Neural cell (in vitro differentiated cells): Measurements from ENCODE around the gene MED12. TPM values are rescaled to one million over a fixed set of nuclear protein-coding genes. Genes with fewer than 3 reads are reported as not detected.

Experiments used
- H2AFZ ChIP-seq: fragments of 200-600, 300-800 bp; sonication (generic), shearing (Covaris generic); 2 replicates; pipeline ENCODE4 v1.6.0; 2014; ENCODE audit warnings: low read depth, mild to moderate bottlenecking, antibody characterized with exemption, low read length, moderate library complexity
- H3F3A ChIP-seq: fragments of 200-600 bp; shearing (Covaris generic); 2 replicates; pipeline ENCODE4 v1.6.1; 2016; ENCODE audit warnings: mild to moderate bottlenecking, moderate library complexity, mixed read lengths, antibody characterized with exemption, low read length; ENCODE audit not compliant: insufficient read depth, poor library complexity, severe bottlenecking
- H3K27ac ChIP-seq: fragments of 200-600, 300-800 bp; sonication (generic), shearing (Covaris generic); 2 replicates; pipeline ENCODE4 v1.5.1; 2014; ENCODE audit warnings: mild to moderate bottlenecking, low read length, moderate library complexity
- H3K27me3 ChIP-seq: fragments of 300-800, 200-600 bp; sonication (generic), shearing (Covaris generic); 2 replicates; pipeline ENCODE4 v1.6.0; 2014; ENCODE audit warnings: mild to moderate bottlenecking, low read depth, low read length, moderate library complexity; ENCODE audit not compliant: insufficient read depth
- H3K36me3 ChIP-seq: fragments of 300-800, 200-600 bp; sonication (generic), shearing (Covaris generic); 2 replicates; pipeline ENCODE4 v1.5.1; 2014; ENCODE audit warnings: mild to moderate bottlenecking, antibody characterized with exemption, low read length, moderate library complexity; ENCODE audit not compliant: insufficient read depth
- H3K4me2 ChIP-seq: fragments of 300-800, 200-600 bp; sonication (generic), shearing (Covaris generic); 2 replicates; pipeline ENCODE4 v1.6.0; 2014; ENCODE audit warnings: mild to moderate bottlenecking, low read length
- H3K4me3 ChIP-seq: fragments of 300-800, 200-600 bp; sonication (generic), shearing (Covaris generic); 2 replicates; pipeline ENCODE4 v1.5.1; 2014; ENCODE audit warnings: mild to moderate bottlenecking, low read length, moderate library complexity
- H3K79me2 ChIP-seq: fragments of 200-600 bp; shearing (Covaris generic); replicated peaks from 2 replicates; pipeline ENCODE4 v1.6.0; 2014; ENCODE audit warnings: mild to moderate bottlenecking, low read length, moderate library complexity; ENCODE audit not compliant: insufficient read depth
- H3K9ac ChIP-seq: fragments of 300-800, 200-600 bp; sonication (generic), shearing (Covaris generic); 2 replicates; pipeline ENCODE4 v1.6.1; 2016; ENCODE audit warnings: mild to moderate bottlenecking, low read length, mixed read lengths
- H3K9me2 ChIP-seq: fragments of 200-600 bp; shearing (Covaris generic); 2 replicates; pipeline ENCODE4 v1.6.1; 2016; ENCODE audit warnings: mild to moderate bottlenecking, low read length, mixed read lengths; ENCODE audit not compliant: insufficient read depth
- H3K9me3 ChIP-seq: fragments of 200-600, 300-800 bp; sonication (generic), shearing (Covaris generic); 2 replicates; pipeline ENCODE4 v1.6.1; 2016; ENCODE audit warnings: mild to moderate bottlenecking, mixed run types, low read length, moderate library complexity, mixed read lengths
- H4K20me1 ChIP-seq: fragments of 200-600 bp; shearing (Covaris generic); 2 replicates; pipeline ENCODE4 v1.6.1; 2016; ENCODE audit warnings: mild to moderate bottlenecking, mixed run types; ENCODE audit not compliant: insufficient read depth
- CTCF ChIP-seq: fragments of 450-650 bp; IDR thresholded peaks from 2 replicates; pipeline ENCODE4 v1.5.1; 2014; ENCODE audit warnings: antibody characterized with exemption, mild to moderate bottlenecking, moderate library complexity; ENCODE audit not compliant: poor library complexity, severe bottlenecking
- EP300 ChIP-seq: fragments of 450-650 bp; conservative IDR thresholded peaks from 2 replicates; pipeline ENCODE4 v1.6.1; 2014; ENCODE audit warnings: antibody characterized with exemption, mild to moderate bottlenecking, moderate library complexity; ENCODE audit not compliant: poor library complexity, severe bottlenecking
- MXI1 ChIP-seq: fragments of 450-650 bp; conservative IDR thresholded peaks from 2 replicates; pipeline ENCODE4 v1.6.1; 2014; ENCODE audit warnings: antibody characterized with exemption, mild to moderate bottlenecking; ENCODE audit not compliant: poor library complexity, severe bottlenecking
- POLR2AphosphoS5 ChIP-seq: IDR thresholded peaks from 2 replicates; pipeline ENCODE4 v1.6.1; 2012
- RAD21 ChIP-seq: fragments of 450-650 bp; conservative IDR thresholded peaks from 2 replicates; pipeline ENCODE4 v1.6.1; 2014; ENCODE audit warnings: antibody characterized with exemption, mild to moderate bottlenecking, moderate library complexity
- REST ChIP-seq: IDR thresholded peaks from 2 replicates; pipeline ENCODE4 v1.6.1; 2012; ENCODE audit warnings: borderline replicate concordance
- SMC3 ChIP-seq: fragments of 450-650 bp; conservative IDR thresholded peaks from 2 replicates; pipeline ENCODE4 v1.6.1; 2014; ENCODE audit warnings: antibody characterized with exemption, mild to moderate bottlenecking, moderate library complexity; ENCODE audit not compliant: poor library complexity
- TAF1 ChIP-seq: IDR thresholded peaks from 2 replicates; pipeline ENCODE4 v1.6.1; 2012; ENCODE audit warnings: low read depth
- polyA plus RNA-seq: library from polyadenylated mRNA; depleted of rRNA; stranded (reverse); fragments of >200 nt; gene quantifications from 2 replicates; pipeline ENCODE4 v1.2.3, GENCODE V29; 2014

Gene MED12
- polyA plus RNA-seq, 1 donor from 2014 or later = 5.6 TPM

GRCh38 chrX:71111141-71111843, 7.1 kb upstream of the MED12 start, which contains the start of gene IL2RG:
TSS of gene IL2RG (minus strand) at chrX:71111577. CDS start at chrX:71111539, 38 bp downstream.
- no peak within 1 kb of the TSS for H3K4me2 ChIP-seq
- no peaks in the 10 kb centered on the region for H3K36me3 ChIP-seq
- H4K20me1 ChIP-seq = no peaks in the 10 kb centered on the region
- H3K27me3 ChIP-seq = no peaks in the 10 kb centered on the region
- no peaks in the 10 kb centered on the region for H3K79me2 ChIP-seq
- no peaks in the 10 kb centered on the region for H3F3A ChIP-seq
- H3K27ac ChIP-seq = no peak within 1 kb of the TSS
- TF ChIP-seq SMC3 (no peak), CTCF (no peak), MXI1 (no peak)
- no peaks in the 10 kb centered on the region for H3K9me2 ChIP-seq
- no peak within 1 kb of the TSS for H2AFZ ChIP-seq
- no peaks in the 10 kb centered on the region for H3K9me3 ChIP-seq
- H3K9ac ChIP-seq = no peak within 1 kb of the TSS
- no peak within 1 kb of the TSS for H3K4me3 ChIP-seq

GRCh38 chrX:71111921-71112431, 6.4 kb upstream of the MED12 start:
- Histone ChIP-seq H3K27ac (no peak overlapping the region), H3K4me3 (no peak overlapping the region), H3K27me3 (no peaks in the 10 kb centered on the region), H3K36me3 (no peaks in the 10 kb centered on the region), H2AFZ (no peak overlapping the region), H3K9me2 (no peaks in the 10 kb centered on the region), H3K9ac (no peak overlapping the region), H3K9me3 (no peaks in the 10 kb centered on the region), H3K4me2 (no peak overlapping the region), H4K20me1 (no peaks in the 10 kb centered on the region), H3K79me2 (no peaks in the 10 kb centered on the region), H3F3A (no peaks in the 10 kb centered on the region)
- no peak for TF ChIP-seq POLR2AphosphoS5
- TF ChIP-seq RAD21 = no peak
- TF ChIP-seq CTCF = no peak
- TF ChIP-seq SMC3 = no peak
- no peak for TF ChIP-seq EP300
- TF ChIP-seq REST = no peak
- TF ChIP-seq TAF1 = no peak
